Lower leg skin (tissue), 4 donors: Measurements from ENCODE around the gene EFCAB6. TPM values are rescaled to one million over a fixed set of nuclear protein-coding genes. Genes with fewer than 3 reads are reported as not detected.

Experiments
- DNase-seq, 2 donors: peaks; one replicate each; pipeline ENCODE4 v3.0.0-alpha.2; 2019; ENCODE audit warnings: low spot score in 2 of 2
- H3K4me3 ChIP-seq: fragments of 200-600 bp; sonication (generic); 2 replicates; pipeline ENCODE4 v1.5.1; 2017; ENCODE audit warnings: mild to moderate bottlenecking, low read depth; ENCODE audit not compliant: poor library complexity, severe bottlenecking
- CTCF ChIP-seq, 3 donors: fragments of 450-650 bp; IDR thresholded peaks; one replicate each; pipeline ENCODE4 v1.5.1; 2016; ENCODE audit warnings: antibody characterized with exemption in 3 of 3, mild to moderate bottlenecking in 3 of 3, moderate library complexity in 2 of 3
- POLR2A ChIP-seq, 2 donors: fragments of 450-650 bp; IDR thresholded peaks; one replicate each; pipeline ENCODE4 v1.6.1; 2016 to 2017; ENCODE audit warnings: antibody characterized with exemption in 2 of 2, mild to moderate bottlenecking in 1 of 2, moderate library complexity in 1 of 2
- WGBS, 2 donors: methylation state at CpG; one replicate each; pipeline ENCODE4 v1.1.5; 2018; 5-methylcytosine and 5-hydroxymethylcytosine counted together
- intact Hi-C: fragments of 100-400 bp; cut with DNase I; formaldehyde crosslinking; loops from one replicate; pipeline ENCODE4 v1.15.0; 2023; ENCODE audit warnings: low total_unique reads
- total RNA-seq, 4 donors: library from RNA; depleted of rRNA; stranded (reverse); fragments of >200 nt; gene quantifications; one replicate each; pipeline ENCODE4 v1.1.0, GENCODE V29; 2016

Gene EFCAB6
- total RNA-seq, result 1 to 10 TPM in 3 of 4 donors, under 1 TPM in 1; 0.44 to 4.2 (median 1.8) TPM

- WGBS, 2 donors, result 1 to 4% methylated on average over 12 to 49 of the region's 55 CpGs
- intact Hi-C loops, result no loop called here
- peak; percentile 93 to 98 for DNase-seq
- peak within 1 kb of the TSS; percentile 61 for H3K4me3 ChIP-seq
- TF ChIP-seq CTCF (IDR thresholded peaks at IDR 0.05) (no peak), POLR2A (IDR thresholded peaks at IDR 0.05) (no peak)
These were observed at the start of gene EFCAB6 for GRCh38 chr22:43812149-43812842. Gene EFCAB6, minus strand, starts transcription at chr22:43812305. Its CDS starts 29,987 bp downstream, at chr22:43782318.

GRCh38 chr22:43861529-43861928 is 49.4 kb upstream of the EFCAB6 start:
- no peak overlapping the region for H3K4me3 ChIP-seq
- WGBS, 2 donors, result 39 to 59% methylated on average over 9 of the region's 9 CpGs
- peak in 1 of 2 donors; percentile 70 for DNase-seq
- TF ChIP-seq POLR2A (IDR thresholded peaks at IDR 0.05) (no peak), CTCF (IDR thresholded peaks at IDR 0.05) (no peak)
- intact Hi-C loops, result no loop called here

DNA sequence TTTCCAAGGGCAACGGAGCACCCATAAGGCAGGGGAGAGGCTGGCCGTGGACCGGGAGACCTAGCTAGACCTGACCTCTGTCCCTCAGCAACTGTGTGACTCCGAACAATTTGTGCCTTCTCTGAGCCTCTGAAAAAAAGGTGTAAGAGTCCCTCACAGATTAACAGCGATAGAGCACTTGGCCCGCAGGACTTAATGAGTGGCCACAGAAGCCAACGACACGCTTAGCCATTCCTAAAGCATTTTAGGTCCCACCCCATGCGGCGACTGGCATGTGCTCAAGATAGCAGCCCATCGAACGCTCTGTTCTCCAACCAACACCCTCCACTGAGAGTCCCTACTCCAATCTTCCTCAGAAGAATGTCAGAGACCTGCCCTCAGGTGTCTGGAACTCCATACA is 48.7 kb upstream of the EFCAB6 start:
- WGBS, 2 donors, result 72 to 74% methylated on average over 12 of the region's 12 CpGs
- intact Hi-C loops, result no loop called here

DNA sequence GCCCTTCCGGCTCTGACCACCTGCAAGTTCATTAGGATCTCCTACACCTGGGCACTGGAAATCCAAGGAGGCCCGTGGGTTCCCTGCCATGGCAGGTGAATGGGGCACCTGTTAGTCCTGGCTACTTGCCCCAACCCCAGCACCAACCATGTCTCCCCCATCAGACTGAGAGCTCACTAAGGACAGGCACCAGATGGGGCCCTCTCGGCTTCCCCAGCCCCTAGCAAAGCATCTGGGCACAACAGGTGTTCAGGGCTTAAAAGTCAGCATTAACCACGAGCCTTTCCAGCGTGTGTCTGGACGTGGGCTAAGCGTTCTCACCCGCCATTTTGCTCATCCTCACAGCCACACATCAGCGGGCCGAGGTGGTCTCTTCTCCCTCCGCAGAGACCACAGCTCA is 48.0 kb upstream of the EFCAB6 start:
- intact Hi-C loops, result no loop called here
- no peak overlapping the region for H3K4me3 ChIP-seq
- WGBS, 2 donors, result 81 to 84% methylated on average over 11 of the region's 11 CpGs
- peak in 1 of 2 donors; percentile 56 for DNase-seq
- TF ChIP-seq POLR2A (IDR thresholded peaks at IDR 0.05) (no peak), CTCF (IDR thresholded peaks at IDR 0.05) (no peak)

More for the DNA sequence above, 48.7 kb upstream of the EFCAB6 start:
- peak in 1 of 2 donors; percentile 61 for DNase-seq
- TF ChIP-seq POLR2A (IDR thresholded peaks at IDR 0.05), result no peak
- no peak for TF ChIP-seq CTCF (IDR thresholded peaks at IDR 0.05)
- no peak overlapping the region for H3K4me3 ChIP-seq

GRCh38 chr22:43859621-43860020 is 47.5 kb upstream of the EFCAB6 start:
- intact Hi-C loops, result no loop called here
- DNase-seq, result peak in 1 of 2 donors; percentile 59
- H3K4me3 ChIP-seq, result no peak overlapping the region
- no peak for TF ChIP-seq POLR2A (IDR thresholded peaks at IDR 0.05)
- TF ChIP-seq CTCF (IDR thresholded peaks at IDR 0.05), result no peak
- WGBS, 2 donors, result 85% methylated on average over 14 of the region's 14 CpGs
